HK-2 (cell line): ENCODE data around the gene ABHD13.
"Not testable (repeated sequence)": the region's sequence is repeated elsewhere in the genome, so short reads cannot be mapped to it uniquely, and the experiment has no call there.

ENCODE experiments used
- DNase-seq: peaks from one replicate; pipeline ENCODE4 v3.0.0-alpha.2; 2018; ENCODE audit not compliant: unreplicated experiment

The ABHD13 gene

GRCh38 chr13:108223687-108224503 lies 5.7 kb downstream of the ABHD13 start:
- no peak for DNase-seq

- no peak for DNase-seq
These were observed 7.2 kb downstream of the ABHD13 start for GRCh38 chr13:108225440-108225839.

GRCh38 chr13:108226184-108226583 lies 8.0 kb downstream of the ABHD13 start:
- no peak for DNase-seq

GRCh38 chr13:108227651-108228272 lies 9.6 kb downstream of the ABHD13 start:
- DNase-seq, result no peak

GRCh38 chr13:108230377-108230776 lies 12.2 kb downstream of the ABHD13 start:
- DNase-seq, result no peak

- DNase-seq, result no peak
These were observed 31.0 kb downstream of the ABHD13 start for GRCh38 chr13:108249150-108249549.

- no peak for DNase-seq
These were observed 39.1 kb downstream of the ABHD13 start for GRCh38 chr13:108257248-108257647.

- no peak for DNase-seq
These were observed 45.6 kb downstream of the ABHD13 start for GRCh38 chr13:108263621-108264355.

- no peak for DNase-seq
These were observed 48.3 kb downstream of the ABHD13 start for GRCh38 chr13:108266321-108266990.

- DNase-seq, result no peak
These were observed 49.2 kb downstream of the ABHD13 start for GRCh38 chr13:108267347-108267746.

GRCh38 chr13:108267855-108268254 lies 49.7 kb downstream of the ABHD13 start:
- not testable (repeated sequence) for DNase-seq

- no peak for DNase-seq
These were observed 50.4 kb downstream of the ABHD13 start for GRCh38 chr13:108268466-108269112.

- DNase-seq, result no peak
These were observed 51.6 kb downstream of the ABHD13 start, which contains the start of gene TNFSF13B for GRCh38 chr13:108269601-108270328. TNFSF13B (plus strand) TSS chr13:108269718; CDS start chr13:108269896, 178 bp downstream.

- DNase-seq, result no peak
These were observed 52.2 kb downstream of the ABHD13 start for GRCh38 chr13:108270442-108270841.

- DNase-seq, result no peak
These were observed 54.1 kb downstream of the ABHD13 start for GRCh38 chr13:108272333-108272732.

- DNase-seq, result no peak
These were observed 55.4 kb downstream of the ABHD13 start for GRCh38 chr13:108273429-108274118.

- DNase-seq, result no peak
These were observed 56.5 kb downstream of the ABHD13 start for GRCh38 chr13:108274718-108275117.

- DNase-seq, result no peak
These were observed 57.9 kb downstream of the ABHD13 start for GRCh38 chr13:108276060-108276459.

- no peak for DNase-seq
These were observed 60.3 kb downstream of the ABHD13 start for GRCh38 chr13:108278466-108278865.

- DNase-seq, result no peak
These were observed 63.7 kb downstream of the ABHD13 start for GRCh38 chr13:108281901-108282300.
